ENCODE data around the gene FZD1.
A peak's percentile ranks its signal among the peaks of the same experiment; 100 is the strongest.

Gene FZD1

DNA sequence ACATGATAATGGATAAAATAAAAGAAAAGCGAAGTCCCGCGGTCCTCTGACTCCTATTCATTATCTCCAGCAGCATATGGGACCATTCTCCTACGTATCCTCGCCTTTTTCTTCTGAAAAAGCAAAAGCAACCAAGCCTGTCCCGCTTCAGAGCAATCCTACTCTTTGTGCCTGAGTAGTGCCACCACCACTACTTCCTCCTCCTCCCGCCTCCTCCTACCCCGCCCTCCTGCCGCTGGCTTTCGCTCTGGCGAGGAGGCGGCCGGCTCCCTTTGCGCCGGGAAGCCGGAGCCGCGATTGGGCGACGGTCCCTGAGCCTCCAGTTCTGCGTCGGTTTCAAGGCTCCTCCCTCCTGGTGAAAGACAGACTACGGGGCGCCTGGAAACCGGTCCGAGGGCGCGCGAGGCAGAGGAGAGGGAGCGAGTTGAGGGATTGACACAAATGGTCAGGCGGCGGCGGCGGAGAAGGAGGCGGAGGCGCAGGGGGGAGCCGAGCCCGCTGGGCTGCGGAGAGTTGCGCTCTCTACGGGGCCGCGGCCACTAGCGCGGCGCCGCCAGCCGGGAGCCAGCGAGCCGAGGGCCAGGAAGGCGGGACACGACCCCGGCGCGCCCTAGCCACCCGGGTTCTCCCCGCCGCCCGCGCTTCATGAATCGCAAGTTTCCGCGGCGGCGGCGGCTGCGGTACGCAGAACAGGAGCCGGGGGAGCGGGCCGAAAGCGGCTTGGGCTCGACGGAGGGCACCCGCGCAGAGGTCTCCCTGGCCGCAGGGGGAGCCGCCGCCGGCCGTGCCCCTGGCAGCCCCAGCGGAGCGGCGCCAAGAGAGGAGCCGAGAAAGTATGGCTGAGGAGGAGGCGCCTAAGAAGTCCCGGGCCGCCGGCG, at the start of gene FZD1:
TSS of gene FZD1 (plus strand) at position 388 of the 878 bp plus-strand sequence. CDS start at position 836, 448 bp downstream.
- peak; percentile 98 for DNase-seq

DNA sequence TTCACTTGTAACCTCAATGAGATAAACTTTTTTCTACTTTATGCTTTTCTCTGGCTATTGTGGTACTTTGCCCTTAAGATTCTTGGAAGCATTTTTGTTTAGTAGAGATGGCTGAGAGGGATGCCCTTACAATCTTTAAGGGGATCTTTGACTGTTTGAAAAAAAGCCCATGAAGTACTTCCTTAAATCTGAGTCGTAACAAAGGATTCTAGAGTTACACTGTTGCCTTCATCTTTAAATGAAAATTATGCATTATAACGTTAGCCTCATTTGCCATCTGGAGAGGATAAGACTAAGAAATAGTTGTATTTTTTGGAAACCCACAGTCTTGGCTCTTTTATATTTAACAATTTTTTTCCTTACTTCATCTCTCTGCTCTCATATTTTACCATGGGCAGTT, 37.8 kb upstream of the FZD1 start:
- no peak for DNase-seq

DNA sequence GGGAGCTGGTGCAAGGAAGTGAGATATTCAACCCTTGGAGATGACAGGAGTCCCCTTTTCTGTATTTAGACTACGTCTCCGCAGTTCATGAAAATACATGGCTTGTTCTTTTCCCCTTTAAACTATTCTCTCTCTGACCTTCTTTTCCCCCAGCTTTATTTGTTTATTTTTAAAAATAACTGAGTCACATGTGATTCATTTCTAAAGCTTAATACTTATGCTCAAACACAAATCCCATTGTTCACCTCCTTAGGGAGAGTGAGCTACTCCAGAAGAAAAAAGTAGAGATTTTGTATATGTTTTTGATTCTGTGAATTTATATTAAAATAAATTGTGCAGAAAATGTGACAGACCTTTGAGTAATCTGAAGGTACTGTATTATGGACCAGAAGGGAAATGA, 35.9 kb upstream of the FZD1 start:
- DNase-seq, result no peak

DNA sequence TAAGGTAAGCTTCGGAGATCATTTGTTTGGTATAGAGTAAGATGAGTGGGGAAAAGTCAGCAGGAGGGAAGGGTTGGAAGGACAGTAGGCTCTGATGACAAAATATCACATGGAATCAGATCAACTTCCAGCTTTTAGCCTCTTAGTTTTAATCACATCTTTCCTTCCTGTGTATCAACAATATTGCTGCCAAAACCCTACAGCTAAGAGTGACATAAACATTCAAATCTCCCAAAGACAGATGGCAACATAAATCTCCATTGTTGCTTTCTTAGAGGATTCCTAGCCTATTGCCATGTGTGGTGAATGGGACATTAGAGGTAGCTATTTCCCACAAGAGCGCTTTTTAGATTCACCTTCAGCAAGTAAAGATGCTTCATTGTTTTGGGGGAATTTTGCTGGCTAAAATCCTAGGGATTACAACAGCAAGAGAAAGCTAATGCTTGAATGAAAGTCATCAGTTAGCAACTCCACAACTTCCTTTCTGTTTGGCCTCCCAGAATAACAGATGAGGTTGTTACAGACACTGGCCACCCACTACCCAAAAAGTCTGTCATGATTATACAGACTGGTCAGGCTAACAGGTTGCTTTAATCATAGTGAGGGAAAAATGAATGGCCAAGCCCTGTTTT, 35.2 kb upstream of the FZD1 start:
- no peak for DNase-seq

DNA sequence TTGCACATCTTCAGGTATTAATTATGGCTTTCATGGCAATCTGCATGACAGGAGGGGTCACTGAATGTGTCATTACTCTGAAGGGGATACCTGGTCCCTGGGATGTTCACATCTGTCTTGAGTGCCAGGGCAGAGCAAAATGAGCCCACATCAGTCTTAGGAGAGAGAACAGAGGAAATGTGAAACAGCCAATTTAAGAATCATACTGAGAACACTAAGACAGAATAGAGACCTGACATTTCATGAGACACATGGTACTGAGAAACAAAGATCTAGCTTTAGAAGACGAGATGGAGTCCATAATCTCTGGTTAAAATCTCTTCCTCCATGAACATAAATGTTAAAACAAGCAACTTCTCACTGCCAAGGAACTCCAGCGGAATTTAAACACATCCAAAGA, 34.1 kb upstream of the FZD1 start:
- no peak for DNase-seq

DNA sequence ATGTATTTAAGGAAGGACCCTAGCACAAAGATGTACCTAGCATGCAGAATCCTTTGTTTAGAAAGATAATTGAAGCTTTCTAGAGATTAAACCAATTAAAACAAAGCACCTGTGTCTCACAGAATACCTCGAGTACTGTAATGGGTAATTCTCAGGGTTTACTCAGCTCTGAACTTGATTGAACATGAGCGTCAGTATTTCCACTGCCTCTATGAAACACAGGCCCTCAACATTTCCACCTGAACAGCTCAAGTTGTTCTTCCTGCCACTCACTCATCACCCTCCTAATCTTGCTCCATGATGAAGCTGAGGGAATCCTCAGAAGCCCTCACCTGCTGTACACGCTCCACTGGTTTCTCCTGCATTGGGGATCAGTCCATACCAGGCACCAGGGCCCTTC, 33.7 kb upstream of the FZD1 start:
- no peak for DNase-seq

DNA sequence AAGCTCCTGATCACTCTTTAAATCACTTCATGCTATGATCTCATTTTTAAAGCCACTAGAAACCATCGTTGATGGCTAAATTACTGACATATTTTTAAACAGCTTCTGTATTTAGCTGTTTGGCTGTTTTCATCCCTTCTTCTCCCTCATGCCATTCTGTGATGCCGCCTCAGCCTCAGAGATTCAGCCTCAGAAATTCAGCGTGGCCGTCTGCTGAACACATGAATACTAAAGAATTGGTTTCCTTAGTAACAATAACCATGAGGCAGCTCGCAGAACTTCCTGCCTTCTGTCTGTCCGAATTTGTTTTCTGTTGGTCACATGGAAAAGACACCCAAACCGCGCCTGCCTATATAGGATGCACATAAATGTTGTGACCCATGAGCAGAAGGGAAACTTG, 31.0 kb upstream of the FZD1 start:
- no peak for DNase-seq

DNA sequence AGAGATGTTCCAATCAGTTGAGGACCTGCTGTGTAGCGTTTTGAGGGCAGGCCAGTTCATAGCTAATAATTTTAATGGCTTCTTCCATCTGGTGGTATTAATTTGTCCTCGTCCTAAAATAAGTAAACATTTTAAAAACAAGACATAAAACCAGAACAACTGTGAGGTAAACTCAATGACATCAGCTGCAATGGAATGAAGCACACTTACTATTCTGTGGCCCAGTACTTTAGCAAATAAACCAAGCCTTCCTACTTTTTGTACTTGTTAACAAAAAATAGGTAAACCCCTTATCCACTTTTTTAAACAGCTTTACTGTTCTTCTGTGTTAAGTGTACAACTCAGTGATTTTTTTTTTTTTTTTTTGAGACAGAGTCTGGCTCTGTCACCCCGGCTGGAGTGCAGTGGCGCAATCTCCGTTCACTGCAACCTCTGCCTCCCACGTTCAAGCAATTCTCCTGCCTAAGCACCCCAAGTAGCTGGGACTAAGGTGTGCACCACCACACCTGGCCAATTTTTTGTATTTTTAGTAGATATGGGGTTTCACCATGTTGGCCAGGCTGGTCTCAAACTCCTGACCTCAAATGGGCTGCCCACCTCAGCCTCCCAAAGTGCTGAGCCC, 28.9 kb upstream of the FZD1 start:
- no peak for DNase-seq

DNA sequence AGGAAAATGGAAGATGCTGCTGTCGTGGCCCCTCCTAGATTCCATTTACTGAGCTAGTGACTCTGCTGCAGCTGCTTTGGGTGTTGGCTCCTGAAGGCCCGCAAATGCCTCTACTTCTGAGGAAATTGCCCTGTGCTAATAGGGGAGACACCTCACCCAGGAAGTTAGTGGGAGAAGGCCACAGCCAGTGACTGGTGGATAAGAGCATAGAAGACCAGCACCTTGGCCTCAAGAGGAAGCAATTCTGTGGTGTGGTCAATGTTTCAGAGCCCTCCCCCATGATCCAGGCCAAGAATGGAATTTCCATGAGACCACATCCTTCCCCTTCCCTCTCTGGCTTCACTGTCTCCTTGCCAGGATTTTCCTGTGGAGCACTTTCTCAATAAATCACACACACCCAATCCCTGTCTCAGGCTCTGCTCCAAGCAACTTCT, 25.0 kb upstream of the FZD1 start:
- peak; percentile 92 for DNase-seq

DNA sequence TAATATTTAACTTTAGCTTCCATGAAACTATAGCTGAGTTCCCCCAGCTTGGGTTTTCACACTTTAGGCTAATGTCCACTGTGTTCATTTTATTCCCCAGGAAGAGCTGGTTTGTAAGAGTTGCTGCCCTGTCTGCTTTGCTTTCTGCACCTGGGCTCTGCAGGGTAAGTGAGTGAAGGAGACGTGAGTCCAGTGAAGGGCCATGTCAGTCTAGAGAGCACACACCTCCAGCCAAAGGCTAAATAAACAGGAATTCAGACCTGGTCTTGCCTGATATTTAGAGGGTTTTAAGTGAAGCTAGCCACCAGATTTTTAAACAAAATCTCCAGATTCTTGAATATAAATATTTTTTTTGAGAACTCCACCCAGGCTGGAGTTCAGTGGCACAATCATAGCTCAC, 24.5 kb upstream of the FZD1 start:
- no peak for DNase-seq

DNA sequence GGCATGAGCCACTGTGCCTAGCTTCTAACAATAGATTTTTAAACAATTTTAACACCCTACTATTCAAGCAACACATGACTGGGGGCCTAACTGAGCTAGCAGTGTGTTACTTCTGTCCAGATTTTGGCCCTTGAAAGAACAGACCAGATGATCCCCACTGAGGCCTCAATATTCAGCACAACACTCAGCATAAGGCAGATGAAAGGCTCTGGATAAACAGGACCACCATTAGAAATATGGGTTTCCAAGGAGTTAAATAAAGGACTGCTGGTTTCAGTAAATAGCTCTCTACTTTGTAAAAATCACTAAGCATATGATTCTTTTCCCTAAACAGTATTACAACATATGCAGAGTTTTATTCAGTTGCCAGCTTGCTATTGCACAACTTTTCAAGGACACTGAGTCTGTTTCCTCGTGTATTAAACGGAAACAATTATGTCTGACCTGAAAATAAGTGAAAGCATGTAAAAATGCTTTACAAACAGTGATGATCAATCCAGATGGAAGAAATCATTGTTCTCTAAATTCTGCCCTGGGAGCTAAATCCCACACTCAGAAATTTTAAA, 23.8 kb upstream of the FZD1 start:
- DNase-seq, result no peak

DNA sequence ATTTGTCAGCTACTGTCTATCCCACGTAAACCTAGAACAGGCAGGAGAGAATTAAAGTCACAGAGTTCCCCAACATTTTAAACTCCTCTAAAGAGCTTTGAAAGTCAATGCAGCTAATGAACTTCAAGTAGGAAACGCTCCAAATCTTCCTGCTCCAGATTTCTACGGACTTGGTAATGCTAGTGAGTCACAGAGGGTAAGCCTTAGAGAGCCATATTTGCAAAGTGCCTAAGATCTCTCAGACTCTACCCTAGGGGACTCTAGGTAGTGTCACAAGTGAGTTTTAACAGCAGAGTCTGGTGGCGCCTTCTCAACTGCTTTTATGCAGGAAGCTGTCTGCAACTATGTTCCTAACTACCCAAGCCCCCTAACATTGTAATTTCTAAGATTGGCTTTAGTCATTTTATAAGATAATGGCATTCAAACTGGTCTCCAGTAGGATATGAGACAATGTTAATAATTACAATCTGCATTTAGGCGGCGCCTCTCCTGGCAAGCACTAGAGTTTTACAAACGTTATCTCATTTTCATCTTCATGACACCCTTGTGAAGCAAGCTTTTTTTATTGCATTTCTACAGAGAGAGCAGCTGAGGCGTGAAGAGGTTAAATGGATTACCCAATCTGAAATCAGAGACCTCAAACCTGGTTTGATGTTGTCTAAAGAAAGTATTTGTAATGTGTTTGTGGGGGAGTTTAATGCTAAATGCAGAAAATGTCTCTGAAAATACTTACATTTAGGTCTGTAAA, 22.0 kb upstream of the FZD1 start:
- DNase-seq, result peak; percentile 52

DNA sequence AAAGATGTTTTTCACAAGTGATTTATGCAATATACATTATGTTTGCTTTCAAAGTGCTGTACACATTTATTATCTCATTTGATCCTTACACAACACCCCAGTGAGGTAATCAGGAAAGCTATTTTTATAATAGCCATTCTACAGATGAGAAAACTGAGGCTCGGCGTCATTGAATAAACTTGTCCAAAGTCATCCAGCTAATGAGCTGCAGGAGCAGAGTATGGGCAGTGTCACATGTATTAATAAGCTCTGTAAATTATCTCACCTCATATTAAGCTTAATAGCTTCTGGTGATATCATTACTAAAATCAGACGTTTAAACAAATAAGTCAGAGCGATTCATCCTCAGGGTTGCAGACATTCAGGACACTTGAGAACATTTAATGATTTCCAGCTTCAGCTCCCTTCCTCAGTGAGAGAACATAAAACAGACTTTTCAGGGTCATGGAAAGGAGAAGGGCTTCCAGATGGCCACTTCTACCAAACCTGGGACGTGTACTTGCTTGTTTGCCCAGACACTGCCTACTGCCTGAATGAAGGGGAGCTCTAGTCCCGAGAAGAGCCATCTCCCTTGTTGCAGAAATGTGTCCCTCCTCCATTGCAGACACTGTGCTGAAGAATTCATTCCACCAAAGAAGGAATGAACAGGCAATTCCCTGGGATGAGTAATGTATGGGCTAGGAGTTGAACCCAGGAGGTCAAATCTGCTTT, 20.5 kb upstream of the FZD1 start:
- peak; percentile 60 for DNase-seq

DNA sequence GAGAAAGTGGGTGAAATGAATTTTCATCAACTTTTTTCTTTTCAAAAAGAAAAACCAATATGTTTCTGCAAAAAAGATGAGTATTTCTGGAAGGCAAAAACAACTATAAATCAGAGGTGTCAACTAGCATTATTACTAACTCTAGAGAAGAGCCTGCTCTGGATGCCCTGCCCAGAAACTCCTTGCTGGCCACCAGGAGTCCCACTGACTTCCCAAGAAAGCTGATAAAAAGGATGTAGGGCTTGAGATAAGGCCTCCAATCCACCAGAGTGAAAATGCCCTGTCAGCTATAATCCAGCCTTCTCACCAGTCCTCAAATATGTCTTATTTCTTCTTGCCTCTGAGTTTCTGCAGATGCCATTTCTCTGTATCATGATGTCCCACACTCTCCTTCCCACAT, 16.7 kb upstream of the FZD1 start:
- no peak for DNase-seq

DNA sequence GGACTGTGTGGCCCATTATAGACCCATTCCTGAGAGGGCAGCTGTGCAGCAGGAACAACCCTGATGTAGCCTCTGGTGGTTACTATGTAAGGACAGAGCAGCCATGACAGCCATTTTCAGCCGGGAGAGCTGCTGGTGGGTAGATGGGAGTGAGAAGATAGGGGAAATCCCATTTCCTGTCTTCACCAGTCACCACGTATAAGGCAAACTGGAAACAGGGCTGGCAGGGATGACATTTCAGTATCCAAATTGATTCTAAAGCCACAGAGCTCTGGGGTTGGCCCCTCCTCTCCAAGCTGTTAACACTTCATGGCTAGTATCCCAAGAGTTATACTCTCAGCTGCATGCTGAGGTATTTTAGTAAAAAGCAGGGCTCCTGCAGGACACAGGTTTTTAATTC, 15.2 kb upstream of the FZD1 start:
- DNase-seq, result peak; percentile 56

DNA sequence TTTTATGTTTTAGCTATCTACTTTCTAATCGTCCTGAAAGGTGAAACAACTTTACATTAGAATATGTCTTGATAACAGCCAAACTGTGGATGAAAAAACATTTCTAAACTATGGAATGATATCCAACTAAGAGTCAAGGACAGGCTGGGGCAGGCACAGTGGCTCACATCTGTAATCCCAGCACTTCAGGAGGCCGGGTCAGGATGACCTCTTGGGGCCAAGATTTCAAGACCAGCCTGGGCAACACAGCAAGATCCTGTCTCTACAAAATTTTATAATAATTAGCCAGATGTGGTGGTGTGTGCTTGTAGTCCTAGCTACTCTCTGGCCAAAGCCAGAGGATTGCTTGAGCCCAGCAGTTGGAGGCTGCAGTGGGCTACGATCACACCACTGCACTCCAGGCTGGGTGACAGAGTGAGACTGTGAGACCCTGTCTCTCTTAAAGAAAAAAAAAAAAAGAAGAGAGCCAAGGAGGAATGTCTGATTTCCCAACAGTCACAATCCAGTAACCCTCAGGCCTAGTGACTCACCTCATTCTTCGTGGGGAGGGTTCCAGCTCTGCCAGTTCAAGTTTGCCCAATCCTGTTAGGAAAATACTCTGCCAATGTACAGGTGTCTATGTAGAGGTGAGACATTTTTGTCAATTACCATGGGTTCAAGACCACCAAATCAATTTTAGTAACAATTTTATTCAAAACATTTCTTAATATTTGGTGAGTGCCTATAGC, 14.6 kb upstream of the FZD1 start:
- DNase-seq, result peak; percentile 82

DNA sequence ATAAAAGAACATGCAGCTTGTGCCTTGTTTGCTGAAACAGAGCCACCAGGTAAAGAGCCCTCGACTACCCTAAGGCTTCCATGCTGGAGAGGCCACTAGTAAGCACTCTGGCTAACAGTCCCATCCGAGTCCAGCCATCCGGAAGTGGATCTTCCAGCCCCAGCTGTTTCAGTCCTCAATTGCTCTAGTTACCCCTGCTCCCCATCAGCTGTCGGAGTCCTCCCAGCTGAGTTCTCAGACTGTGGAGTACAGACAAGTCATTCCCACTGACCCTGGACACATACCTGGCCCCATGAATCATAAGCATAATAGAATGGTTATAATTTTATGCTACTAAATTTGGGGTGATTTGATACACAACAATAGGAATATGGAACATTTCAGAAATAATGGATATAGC, 13.5 kb upstream of the FZD1 start:
- DNase-seq, result no peak

DNA sequence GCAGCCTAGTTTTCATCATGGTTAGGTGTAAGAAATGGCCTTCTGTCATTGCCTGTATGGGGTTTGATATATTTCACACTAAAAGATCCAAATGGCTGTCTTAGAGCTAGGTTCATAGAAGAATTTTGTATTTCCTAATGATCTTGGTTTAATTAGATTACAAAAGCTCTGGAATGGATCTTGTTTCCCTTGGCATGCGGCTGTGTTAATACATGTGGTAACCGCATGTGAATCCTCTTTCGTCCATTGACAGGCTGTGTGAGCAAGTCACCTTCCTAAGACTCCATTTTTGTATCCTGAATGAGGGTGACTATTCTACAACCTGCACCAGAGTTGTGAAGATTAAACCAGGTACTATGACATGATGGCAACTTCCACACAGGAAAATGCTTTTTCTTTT, 12.4 kb upstream of the FZD1 start:
- no peak for DNase-seq

DNA sequence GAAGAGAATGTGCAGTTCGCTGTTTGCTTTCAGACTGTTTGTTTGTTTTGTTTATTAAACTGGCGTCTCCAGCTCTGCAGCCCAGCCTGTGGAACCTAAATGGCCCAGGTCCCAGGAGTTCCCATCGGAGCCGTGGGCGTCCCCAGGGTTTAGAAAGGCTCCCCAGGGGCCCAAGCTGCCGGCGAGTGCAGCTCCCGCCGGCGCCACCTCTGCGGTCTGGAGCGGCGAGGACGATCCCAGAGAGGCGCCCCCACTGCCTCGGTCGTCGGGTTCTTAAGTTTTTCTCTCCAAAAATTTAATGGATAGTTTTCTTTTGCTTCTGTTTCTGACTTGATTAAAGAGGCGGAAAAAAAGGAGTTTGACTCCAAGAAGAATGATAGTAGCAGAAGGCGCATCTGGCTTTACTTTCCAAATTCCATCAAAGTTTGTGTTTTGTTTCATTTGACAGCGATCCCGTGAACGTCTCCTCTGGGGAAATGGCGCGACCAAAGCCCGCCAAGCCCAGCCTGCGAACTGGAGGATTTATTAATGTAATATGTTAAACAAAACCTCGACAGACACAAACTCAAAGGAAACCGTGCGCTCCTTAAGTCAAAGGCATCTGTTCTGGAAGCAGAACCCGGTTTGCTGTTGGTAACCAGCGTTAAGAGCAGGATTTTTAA, 718 bp upstream of the FZD1 start:
- peak; percentile 49 for DNase-seq

DNA sequence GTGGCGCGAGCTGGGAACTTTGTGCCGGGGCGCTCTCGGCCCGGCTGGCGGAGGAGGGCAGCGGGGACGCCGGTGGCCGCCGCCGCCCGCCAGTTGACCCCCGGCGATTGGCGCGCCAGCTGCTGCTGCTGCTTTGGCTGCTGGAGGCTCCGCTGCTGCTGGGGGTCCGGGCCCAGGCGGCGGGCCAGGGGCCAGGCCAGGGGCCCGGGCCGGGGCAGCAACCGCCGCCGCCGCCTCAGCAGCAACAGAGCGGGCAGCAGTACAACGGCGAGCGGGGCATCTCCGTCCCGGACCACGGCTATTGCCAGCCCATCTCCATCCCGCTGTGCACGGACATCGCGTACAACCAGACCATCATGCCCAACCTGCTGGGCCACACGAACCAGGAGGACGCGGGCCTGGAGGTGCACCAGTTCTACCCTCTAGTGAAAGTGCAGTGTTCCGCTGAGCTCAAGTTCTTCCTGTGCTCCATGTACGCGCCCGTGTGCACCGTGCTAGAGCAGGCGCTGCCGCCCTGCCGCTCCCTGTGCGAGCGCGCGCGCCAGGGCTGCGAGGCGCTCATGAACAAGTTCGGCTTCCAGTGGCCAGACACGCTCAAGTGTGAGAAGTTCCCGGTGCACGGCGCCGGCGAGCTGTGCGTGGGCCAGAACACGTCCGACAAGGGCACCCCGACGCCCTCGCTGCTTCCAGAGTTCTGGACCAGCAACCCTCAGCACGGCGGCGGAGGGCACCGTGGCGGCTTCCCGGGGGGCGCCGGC, 870 bp downstream of the FZD1 start:
- DNase-seq, result peak; percentile 74

All from EL (cell line).